H9 (cell line): Measurements from ENCODE around the gene SHROOM1. TPM values are rescaled to one million over a fixed set of nuclear protein-coding genes. Genes with fewer than 3 reads are reported as not detected.

Source experiments
- DNase-seq: peaks from one replicate; pipeline ENCODE4 v3.0.0-alpha.2; 2017
- H2AFZ ChIP-seq: one replicate; pipeline ENCODE4 v1.6.1; 2013; ENCODE audit warnings: mild to moderate bottlenecking, low read length, control low read depth, moderate library complexity
- H2AK5ac ChIP-seq: 2 replicates; pipeline ENCODE4 v1.6.1; 2013; ENCODE audit warnings: low read length, control low read depth, mixed read lengths; ENCODE audit not compliant: insufficient read length
- H2BK120ac ChIP-seq: one replicate; pipeline ENCODE4 v1.6.1; 2013; ENCODE audit warnings: low read depth, mild to moderate bottlenecking, low read length, control low read depth, inconsistent platforms; ENCODE audit not compliant: poor library complexity, severe bottlenecking
- H2BK12ac ChIP-seq: 2 replicates; pipeline ENCODE4 v1.6.1; 2013; ENCODE audit warnings: low read length, control low read depth, mixed read lengths, low read depth; ENCODE audit not compliant: insufficient read length
- H2BK15ac ChIP-seq: 2 replicates; pipeline ENCODE4 v1.6.1; 2013; ENCODE audit warnings: low read depth, low read length, control low read depth
- H2BK20ac ChIP-seq: one replicate; pipeline ENCODE4 v1.6.1; 2013; ENCODE audit warnings: low read depth, mild to moderate bottlenecking, low read length, control low read depth, inconsistent platforms; ENCODE audit not compliant: poor library complexity, severe bottlenecking
- H2BK5ac ChIP-seq: 2 replicates; pipeline ENCODE4 v1.6.1; 2013; ENCODE audit warnings: low read length, control low read depth, mixed read lengths; ENCODE audit not compliant: insufficient read length
- H3K14ac ChIP-seq: 2 replicates; pipeline ENCODE4 v1.6.1; 2013; ENCODE audit warnings: low read length, control low read depth; ENCODE audit not compliant: insufficient read depth
- H3K18ac ChIP-seq: 2 replicates; pipeline ENCODE4 v1.6.1; 2013; ENCODE audit warnings: low read depth, mild to moderate bottlenecking, mixed read lengths, low read length, control low read depth; ENCODE audit not compliant: insufficient read length
- H3K23ac ChIP-seq: 2 replicates; pipeline ENCODE4 v1.6.1; 2013; ENCODE audit warnings: low read length, control low read depth, mixed read lengths, low read depth; ENCODE audit not compliant: insufficient read length
- H3K23me2 ChIP-seq: 2 replicates; pipeline ENCODE4 v1.6.1; 2013; ENCODE audit warnings: low read depth, mild to moderate bottlenecking, mixed read lengths, low read length, control low read depth; ENCODE audit not compliant: insufficient read length, poor library complexity, severe bottlenecking
- H3K27ac ChIP-seq: 2 replicates; pipeline ENCODE4 v1.5.1; 2013; ENCODE audit warnings: low read length, control low read depth, mixed read lengths, low read depth; ENCODE audit not compliant: insufficient read length
- H3K27me3 ChIP-seq: 2 replicates; pipeline ENCODE4 v1.6.1; 2013; ENCODE audit warnings: low read length, control low read depth, inconsistent platforms; ENCODE audit not compliant: insufficient read depth
- H3K4ac ChIP-seq: 2 replicates; pipeline ENCODE4 v1.6.1; 2013; ENCODE audit warnings: low read depth, mild to moderate bottlenecking, control low read depth, inconsistent platforms, low read length, moderate library complexity
- H3K4me1 ChIP-seq: 2 replicates; pipeline ENCODE4 v1.6.1; 2013; ENCODE audit warnings: low read length, control low read depth, inconsistent platforms; ENCODE audit not compliant: insufficient read depth
- H3K4me2 ChIP-seq: 2 replicates; pipeline ENCODE4 v1.6.1; 2013; ENCODE audit warnings: low read length, control low read depth, mixed read lengths; ENCODE audit not compliant: insufficient read length, insufficient read depth
- H3K56ac ChIP-seq: 2 replicates; pipeline ENCODE4 v1.6.1; 2013; ENCODE audit warnings: low read depth, mild to moderate bottlenecking, mixed read lengths, low read length, control low read depth; ENCODE audit not compliant: insufficient read length
- H3K79me1 ChIP-seq: 2 replicates; pipeline ENCODE4 v1.6.1; 2013; ENCODE audit warnings: low read depth, mild to moderate bottlenecking, moderate library complexity, low read length, control low read depth, inconsistent platforms; ENCODE audit not compliant: insufficient read depth, poor library complexity, severe bottlenecking
- H3K79me2 ChIP-seq: 2 replicates; pipeline ENCODE4 v1.6.1; 2013; ENCODE audit warnings: low read length, control low read depth, inconsistent platforms; ENCODE audit not compliant: insufficient read depth
- H3K9ac ChIP-seq: 2 replicates; pipeline ENCODE4 v1.6.1; 2013; ENCODE audit warnings: low read length, control low read depth, mixed read lengths; ENCODE audit not compliant: insufficient read length; ENCODE audit errors: extremely low read depth
- H3K9me3 ChIP-seq: one replicate; pipeline ENCODE4 v1.6.1; 2013; ENCODE audit warnings: low read depth, low read length, inconsistent platforms; ENCODE audit not compliant: control insufficient read depth
- H3T11ph ChIP-seq: one replicate; pipeline ENCODE4 v1.6.1; 2013; ENCODE audit warnings: mild to moderate bottlenecking, low read length, control low read depth, inconsistent platforms
- H4K20me1 ChIP-seq: one replicate; pipeline ENCODE4 v1.6.1; 2013; ENCODE audit not compliant: control insufficient read depth, insufficient read length, insufficient read depth
- H4K5ac ChIP-seq: 2 replicates; pipeline ENCODE4 v1.6.1; 2013; ENCODE audit warnings: low read depth, mild to moderate bottlenecking, mixed read lengths, low read length, control low read depth; ENCODE audit not compliant: insufficient read length
- H4K8ac ChIP-seq: replicated peaks from 2 replicates; pipeline ENCODE4 v1.6.1; 2013; ENCODE audit warnings: low read length, control low read depth, mixed read lengths, low read depth; ENCODE audit not compliant: insufficient read length
- H4K91ac ChIP-seq: 2 replicates; pipeline ENCODE4 v1.6.1; 2013; ENCODE audit warnings: low read depth, mild to moderate bottlenecking, moderate library complexity, mixed read lengths, low read length, control low read depth; ENCODE audit not compliant: insufficient read length
- H3K27ac Mint-ChIP-seq, 3 experiments: 2 replicates in 2 of 3; 3 replicates in 1 of 3; pipeline ENCODE4 v1.8.0; 2020 to 2021; ENCODE audit warnings: mixed read lengths in 3 of 3, mild to moderate bottlenecking in 1 of 3, moderate library complexity in 1 of 3
- H3K27me3 Mint-ChIP-seq: 2 replicates; pipeline ENCODE4 v1.8.0; 2021; ENCODE audit warnings: low read depth, mild to moderate bottlenecking, moderate library complexity, mixed read lengths
- H3K36me3 Mint-ChIP-seq, 3 experiments: 2 replicates in 2 of 3; 3 replicates in 1 of 3; pipeline ENCODE4 v1.8.0; 2020 to 2021; ENCODE audit warnings: low read depth in 3 of 3, mixed read lengths in 3 of 3; ENCODE audit not compliant: insufficient read depth in 1 of 3
- H3K4me1 Mint-ChIP-seq, 2 experiments: 2 replicates each; pipeline ENCODE4 v1.8.0; 2020; ENCODE audit warnings: mixed read lengths in 2 of 2
- H3K4me3 Mint-ChIP-seq, 2 experiments: 2 replicates in 1 of 2; 3 replicates in 1 of 2; pipeline ENCODE4 v1.8.0; 2020 to 2021; ENCODE audit warnings: mild to moderate bottlenecking in 2 of 2, mixed read lengths in 2 of 2, moderate library complexity in 1 of 2
- H3K9me3 Mint-ChIP-seq, 2 experiments: 2 replicates in 1 of 2; 3 replicates in 1 of 2; pipeline ENCODE4 v1.8.0; 2020; ENCODE audit warnings: mild to moderate bottlenecking in 2 of 2, mixed read lengths in 2 of 2, moderate library complexity in 1 of 2
- CTCF ChIP-seq: fragments of 200-600 bp; sonication (generic); conservative IDR thresholded peaks from 3 replicates; pipeline ENCODE4 v1.8.0; 2021; ENCODE audit warnings: antibody characterized with exemption, mild to moderate bottlenecking
- WGBS: extraction: QIAGEN DNeasy Blood & Tissue Kit; methylation state at CpG from one replicate; pipeline ENCODE4 v1.1.7; 2013; ENCODE audit warnings: missing lambda C conversion rate, low lambda C conversion rate, mixed read lengths; ENCODE audit not compliant: insufficient read length; ENCODE audit errors: extremely low coverage; 5-methylcytosine and 5-hydroxymethylcytosine counted together
- total RNA-seq: library from RNA; stranded (reverse); gene quantifications from 2 replicates; pipeline ENCODE4 v1.2.1, GENCODE V29; 2021

The SHROOM1 gene
- total RNA-seq, 1 experiment from 2014 or later: 7.0 TPM

DNA sequence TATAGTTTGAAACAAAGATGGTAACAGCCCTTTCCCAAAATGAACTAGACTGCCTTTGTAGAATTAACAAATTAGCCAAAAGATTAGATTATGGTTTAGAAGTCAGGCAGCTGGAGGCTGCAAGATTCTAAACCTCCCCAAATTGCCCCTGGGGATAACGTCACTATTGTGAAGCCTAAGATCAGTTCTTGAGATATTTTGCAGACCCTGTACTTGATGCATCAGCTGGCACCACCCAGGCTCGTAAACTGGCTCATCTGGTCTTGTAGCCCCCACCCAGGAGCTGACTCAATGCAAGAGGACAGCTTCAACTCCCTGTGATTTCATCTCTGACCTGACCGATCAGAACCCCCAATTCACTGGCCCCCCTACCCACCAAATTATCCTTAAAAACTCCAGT, 21.6 kb downstream of the SHROOM1 start:
- no peaks in the 10 kb centered on the region for H3K23me2 ChIP-seq
- H2BK5ac ChIP-seq: no peak overlapping the region
- H2BK15ac ChIP-seq: no peak overlapping the region
- no peaks in the 10 kb centered on the region for H4K20me1 ChIP-seq
- no peaks in the 10 kb centered on the region for H3K4me1 ChIP-seq
- no peak overlapping the region for H3K9ac ChIP-seq
- no peak for DNase-seq
- no peak overlapping the region for H2BK12ac ChIP-seq
- Mint-ChIP-seq H3K27ac (no peak overlapping the region), H3K9me3 (no peaks in the 10 kb centered on the region; a peak in 1 of 5 replicates), H3K27me3 (peaks cover 61% of the 10 kb centered on the region), H3K36me3 (no peaks in the 10 kb centered on the region; a peak in 1 of 7 replicates), H3K4me1 (peaks cover 13 to 26% of the 10 kb centered on the region in 2 experiments), H3K4me3 (no peak overlapping the region)
- H3K79me2 ChIP-seq: no peaks in the 10 kb centered on the region
- no peak overlapping the region for H4K8ac ChIP-seq
- H3K9me3 ChIP-seq: no peaks in the 10 kb centered on the region
- no CpG with 5 or more reads among the region's 3 CpGs for WGBS
- H3K14ac ChIP-seq: no peak overlapping the region
- no peak overlapping the region for H3T11ph ChIP-seq
- H2BK20ac ChIP-seq: no peak overlapping the region
- H3K56ac ChIP-seq: no peak overlapping the region
- no peak overlapping the region for H3K4me2 ChIP-seq
- no peak overlapping the region for H3K18ac ChIP-seq
- H3K27me3 ChIP-seq: peaks cover 20% of the 10 kb centered on the region
- H3K27ac ChIP-seq: no peak overlapping the region
- no peak overlapping the region for H4K5ac ChIP-seq
- no peak for TF ChIP-seq CTCF
- H4K91ac ChIP-seq: no peak overlapping the region
- H2BK120ac ChIP-seq: no peak overlapping the region
- no peak overlapping the region for H2AK5ac ChIP-seq
- H3K4ac ChIP-seq: no peak overlapping the region
- H3K23ac ChIP-seq: no peak overlapping the region
- no peak overlapping the region for H2AFZ ChIP-seq
- no peaks in the 10 kb centered on the region for H3K79me1 ChIP-seq
